Right lobe of liver (tissue), 6 donors: Measurements from ENCODE around the gene GPM6B. TPM values are rescaled to one million over a fixed set of nuclear protein-coding genes. Genes with fewer than 3 reads are reported as not detected.

Experiments
- ATAC-seq, 4 donors: fragments of 200-7000 bp; cut with Tn5 transposase; one replicate each; pipeline ENCODE4 v1.9.1; 2020; ENCODE audit warnings: mild to moderate bottlenecking in 4 of 4, moderate library complexity in 4 of 4
- DNase-seq, 3 donors: peaks; one replicate each; pipeline ENCODE4 v3.0.0-alpha.2; 2020
- H3K27ac ChIP-seq, 3 donors: fragments of 200-600 bp; one replicate each; pipeline ENCODE4 v1.8.0; 2022
- H3K27me3 ChIP-seq, 2 donors: fragments of 200-600 bp; one replicate each; pipeline ENCODE4 v1.8.0; 2022
- H3K36me3 ChIP-seq, 4 donors: fragments of 200-600 bp; sonication (generic) in 1 of 4; one replicate each; pipeline versions ENCODE4 v1.5.1 to v1.8.0; 2017 to 2022; ENCODE audit warnings: control low read depth in 1 of 4
- H3K4me1 ChIP-seq, 4 donors: fragments of 200-600 bp; sonication (generic) in 1 of 4; one replicate each; pipeline versions ENCODE4 v1.5.1 to v1.8.0; 2017 to 2022; ENCODE audit warnings: control low read depth in 1 of 4
- H3K4me3 ChIP-seq, 3 donors: fragments of 200-600 bp; one replicate each; pipeline ENCODE4 v1.8.0; 2022
- H3K9me3 ChIP-seq, 4 donors: fragments of 200-600 bp; sonication (generic) in 1 of 4; one replicate each; pipeline versions ENCODE4 v1.5.1 to v1.8.0; 2017 to 2022; ENCODE audit warnings: control low read depth in 1 of 4
- CTCF ChIP-seq, 4 donors: fragments of 200-600 bp in 3 of 4; fragments of 450-650 bp in 1 of 4; IDR thresholded peaks; one replicate each; pipeline versions ENCODE4 v1.5.1 to v1.8.0; 2016 to 2022; ENCODE audit warnings: antibody characterized with exemption in 4 of 4, mild to moderate bottlenecking in 2 of 4
- POLR2A ChIP-seq: fragments of 450-650 bp; IDR thresholded peaks from one replicate; pipeline ENCODE4 v1.6.1; 2017; ENCODE audit warnings: antibody characterized with exemption, mild to moderate bottlenecking
- WGBS: methylation state at CpG from one replicate; pipeline ENCODE4 v1.1.6; 2018; ENCODE audit warnings: low coverage, low lambda C conversion rate; ENCODE audit not compliant: insufficient coverage; ENCODE audit errors: missing lambda C conversion rate; 5-methylcytosine and 5-hydroxymethylcytosine counted together
- intact Hi-C, 2 donors: fragments of 100-400 bp; cut with DNase I; formaldehyde crosslinking; loops; one replicate each; pipeline versions ENCODE4 v1.11.2 to v1.14.1; 2022
- total RNA-seq, 6 experiments: library from RNA; depleted of rRNA in 2 of 6; stranded (reverse); fragments of >200 nt in 2 of 6; fragmentation: NEBNext Ultra II Directional in 3 of 6; extraction: Animal tissue kit (Norgen Biotek cat#: 25700) in 3 of 6; gene quantifications; one replicate each; pipeline versions ENCODE4 v1.1.0 to v1.2.4, GENCODE V29; 2016 to 2023
- donor health status: DM: no; HTN: yes; CAD: no.
- donor health status: DM: no; HTN: no; CAD: no.
- donor health status: DM: no; HTN: no; CAD: no.
- donor health status: DM: no; HTN: yes; CAD: no.
- donor health status: DM: no; HTN: yes; CAD: no.

The GPM6B gene
- total RNA-seq, 6 experiments from 2014 or later, result 0.18 to 1.6 (median 0.64) TPM

- no peak for TF ChIP-seq CTCF (IDR thresholded peaks at IDR 0.05)
- no peak for TF ChIP-seq POLR2A
- Histone ChIP-seq H3K27ac (no peak overlapping the region), H3K27me3 (no peaks in the 10 kb centered on the region), H3K4me3 (no peak overlapping the region), H3K36me3 (no peaks in the 10 kb centered on the region), H3K4me1 (no peaks in the 10 kb centered on the region), H3K9me3 (no peaks in the 10 kb centered on the region)
- ATAC-seq (no peak), DNase-seq (no peak)
- WGBS, result 48% methylated on average over 2 of the region's 2 CpGs
- intact Hi-C loops, result no loop called here
Measured at GRCh38 chrX:13857804-13858203, 40.9 kb upstream of the GPM6B start.

- H3K27ac ChIP-seq, result no peak overlapping the region
- DNase-seq, result no peak
- H3K4me1 ChIP-seq, result no peaks in the 10 kb centered on the region
- ATAC-seq, result no peak
- no peaks in the 10 kb centered on the region for H3K27me3 ChIP-seq
- no peak overlapping the region for H3K4me3 ChIP-seq
- TF ChIP-seq CTCF (IDR thresholded peaks at IDR 0.05) (no peak), POLR2A (no peak)
- no peaks in the 10 kb centered on the region for H3K9me3 ChIP-seq
- intact Hi-C loops, result no loop called here
- 60% methylated on average over 1 of the region's 1 CpG for WGBS
- H3K36me3 ChIP-seq, result no peaks in the 10 kb centered on the region
Measured at GRCh38 chrX:13855689-13856450, 39.0 kb upstream of the GPM6B start.

- TF ChIP-seq CTCF (IDR thresholded peaks at IDR 0.05) (no peak), POLR2A (no peak)
- H3K4me1 ChIP-seq, result no peaks in the 10 kb centered on the region
- H3K36me3 ChIP-seq, result no peaks in the 10 kb centered on the region
- H3K4me3 ChIP-seq, result no peak overlapping the region
- H3K27me3 ChIP-seq, result no peaks in the 10 kb centered on the region
- no peak overlapping the region for H3K27ac ChIP-seq
- no peak for DNase-seq
- H3K9me3 ChIP-seq, result no peaks in the 10 kb centered on the region
- intact Hi-C loops, result no loop called here
- no peak for ATAC-seq
- WGBS, result 69% methylated on average over 2 of the region's 2 CpGs
Measured at GRCh38 chrX:13854003-13854402, 37.1 kb upstream of the GPM6B start.

GRCh38 chrX:13852001-13852695 is 35.3 kb upstream of the GPM6B start:
- TF ChIP-seq CTCF (IDR thresholded peaks at IDR 0.05), result no peak
- no peak for TF ChIP-seq POLR2A
- H3K9me3 ChIP-seq, result no peaks in the 10 kb centered on the region
- H3K27me3 ChIP-seq, result no peaks in the 10 kb centered on the region
- no peaks in the 10 kb centered on the region for H3K36me3 ChIP-seq
- H3K4me1 ChIP-seq, result no peaks in the 10 kb centered on the region
- WGBS, result 42% methylated on average over 4 of the region's 4 CpGs
- intact Hi-C loops, result no loop called here
- DNase-seq, result no peak
- no peak overlapping the region for H3K4me3 ChIP-seq
- no peak for ATAC-seq
- H3K27ac ChIP-seq, result no peak overlapping the region
